Myometrial cell (primary cell): Measurements from ENCODE around the gene EFNA5. TPM values are rescaled to one million over a fixed set of nuclear protein-coding genes. Genes with fewer than 3 reads are reported as not detected.

Experiments used
- total RNA-seq: library from RNA; depleted of rRNA; stranded (reverse); fragments of >200 nt; gene quantifications from 2 replicates; pipeline ENCODE4 v1.2.3, GENCODE V29; 2015

EFNA5 gene
- 0.86 and 1.2 TPM in 2 replicates for total RNA-seq

GRCh38 chr5:107670932-107671741 lies at the start of gene EFNA5:
EFNA5 (minus strand) TSS chr5:107670937.

